ENCODE data around the gene AKAP13. TPM values are rescaled to one million over a fixed set of nuclear protein-coding genes. Genes with fewer than 3 reads are reported as not detected.
"Not testable (repeated sequence)": the region's sequence is repeated elsewhere in the genome, so short reads cannot be mapped to it uniquely, and the experiment has no call there.

Gene AKAP13
- total RNA-seq, 1 donor from 2014 or later: 450 TPM

DNA sequence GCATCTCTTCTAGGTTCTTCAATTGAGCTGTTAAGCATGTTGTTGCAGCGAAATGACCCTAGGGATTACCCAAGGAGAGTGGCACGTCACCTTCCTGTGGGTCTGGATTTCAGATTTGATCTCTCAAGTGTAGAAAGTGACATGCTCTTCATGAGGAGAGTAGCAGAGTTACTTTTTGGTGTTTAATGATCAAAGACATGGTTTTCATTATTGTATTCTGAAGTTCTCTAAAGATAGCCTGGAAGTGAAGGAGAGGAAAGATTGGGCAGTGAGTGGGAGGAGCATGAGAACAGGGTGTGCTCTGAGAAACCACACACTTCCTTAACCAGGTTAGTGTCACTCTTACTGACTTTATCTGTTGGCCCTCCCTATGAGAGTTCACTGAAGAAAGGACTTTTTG, 153.6 kb downstream of the AKAP13 start:
- Histone ChIP-seq H3K9me3 (no peaks in the 10 kb centered on the region), H3K4me1 (peaks cover 56% of the 10 kb centered on the region), H3K27me3 (no peaks in the 10 kb centered on the region), H3K4me3 (no peak overlapping the region), H3K36me3 (peaks cover 10% of the 10 kb centered on the region), H3K27ac (peak overlapping the region; percentile 72)
- ATAC-seq (peak; percentile 89), DNase-seq (no peak)
- intact Hi-C loops (cut with DNase I): no loop called here
- TF ChIP-seq, protein P1, sequence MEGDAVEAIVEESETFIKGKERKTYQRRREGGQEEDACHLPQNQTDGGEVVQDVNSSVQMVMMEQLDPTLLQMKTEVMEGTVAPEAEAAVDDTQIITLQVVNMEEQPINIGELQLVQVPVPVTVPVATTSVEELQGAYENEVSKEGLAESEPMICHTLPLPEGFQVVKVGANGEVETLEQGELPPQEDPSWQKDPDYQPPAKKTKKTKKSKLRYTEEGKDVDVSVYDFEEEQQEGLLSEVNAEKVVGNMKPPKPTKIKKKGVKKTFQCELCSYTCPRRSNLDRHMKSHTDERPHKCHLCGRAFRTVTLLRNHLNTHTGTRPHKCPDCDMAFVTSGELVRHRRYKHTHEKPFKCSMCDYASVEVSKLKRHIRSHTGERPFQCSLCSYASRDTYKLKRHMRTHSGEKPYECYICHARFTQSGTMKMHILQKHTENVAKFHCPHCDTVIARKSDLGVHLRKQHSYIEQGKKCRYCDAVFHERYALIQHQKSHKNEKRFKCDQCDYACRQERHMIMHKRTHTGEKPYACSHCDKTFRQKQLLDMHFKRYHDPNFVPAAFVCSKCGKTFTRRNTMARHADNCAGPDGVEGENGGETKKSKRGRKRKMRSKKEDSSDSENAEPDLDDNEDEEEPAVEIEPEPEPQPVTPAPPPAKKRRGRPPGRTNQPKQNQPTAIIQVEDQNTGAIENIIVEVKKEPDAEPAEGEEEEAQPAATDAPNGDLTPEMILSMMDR (IDR thresholded peaks at IDR 0.05): no peak

DNA sequence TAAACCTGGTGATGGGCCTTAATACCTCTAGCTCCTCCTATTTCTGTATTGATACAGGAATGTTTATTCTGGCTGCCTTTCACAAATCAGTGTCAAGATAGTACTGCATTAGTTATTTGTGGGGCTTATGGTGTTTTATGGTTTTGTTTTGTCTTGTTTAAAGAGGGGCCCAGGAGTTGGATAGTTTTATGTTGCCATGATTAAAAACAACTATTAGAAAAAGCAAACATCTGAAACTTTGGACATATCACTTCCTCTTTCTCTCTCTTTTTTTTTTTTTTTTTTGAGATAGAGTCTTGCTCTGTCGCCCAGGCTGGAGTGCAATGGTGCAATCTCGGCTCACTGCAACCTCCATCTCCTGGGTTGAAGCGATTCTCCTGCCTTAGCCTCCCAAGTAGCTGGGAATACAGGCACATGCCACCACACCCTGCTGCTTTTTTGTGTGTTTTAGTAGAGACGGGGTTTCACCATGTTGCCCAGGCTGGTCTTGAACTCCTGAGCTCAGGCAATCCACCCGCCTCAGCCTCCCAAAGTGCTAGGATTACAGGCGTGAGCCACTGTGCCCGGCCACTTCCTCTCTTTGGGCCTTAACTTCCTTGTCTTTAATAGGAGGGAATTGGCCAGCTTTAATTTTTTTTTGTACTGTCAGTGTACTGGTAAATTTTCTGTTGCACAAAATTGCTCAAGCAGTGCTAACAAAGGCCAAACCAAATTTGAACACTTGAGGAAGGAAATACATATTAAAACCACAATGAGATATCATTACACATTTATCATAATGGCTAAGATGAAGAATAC, 155.3 kb downstream of the AKAP13 start:
- intact Hi-C loops (cut with DNase I); H3K9me3 ChIP-seq; H3K4me3 ChIP-seq; H3K27me3 ChIP-seq: not testable (repeated sequence)
- H3K4me1 ChIP-seq: peaks cover 56% of the 10 kb centered on the region
- H3K36me3 ChIP-seq: peaks cover 10% of the 10 kb centered on the region
- ATAC-seq: peak; percentile 73
- peak; percentile 77 for DNase-seq
- H3K27ac ChIP-seq: peak overlapping the region; percentile 72

DNA sequence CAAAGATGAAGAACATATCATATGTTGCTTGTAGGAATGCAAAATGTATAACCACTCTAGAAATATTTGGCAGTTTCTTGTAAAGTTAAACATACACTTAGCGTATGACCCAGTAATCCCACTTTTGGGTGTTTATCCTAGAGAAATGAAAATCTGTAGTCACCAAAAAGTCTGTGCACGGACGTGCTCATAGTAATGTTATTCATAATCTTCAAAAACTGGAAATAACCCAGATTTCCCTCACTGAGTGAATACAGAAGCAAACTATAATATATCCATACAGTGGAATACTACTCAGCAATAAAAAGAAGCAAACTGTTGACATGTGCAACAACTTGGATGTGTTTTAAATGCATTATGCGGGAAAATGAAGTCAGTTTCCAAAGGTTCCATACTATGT, 155.9 kb downstream of the AKAP13 start:
- DNase-seq (no peak), ATAC-seq (no peak)
- Histone ChIP-seq H3K9me3 (no peaks in the 10 kb centered on the region), H3K27me3 (no peaks in the 10 kb centered on the region), H3K4me1 (peaks cover 60% of the 10 kb centered on the region), H3K27ac (peak overlapping the region; percentile 72), H3K36me3 (peaks cover 10% of the 10 kb centered on the region), H3K4me3 (no peak overlapping the region)
- intact Hi-C loops (cut with DNase I): no loop called here
- TF ChIP-seq, protein P1 (IDR thresholded peaks at IDR 0.05): no peak

DNA sequence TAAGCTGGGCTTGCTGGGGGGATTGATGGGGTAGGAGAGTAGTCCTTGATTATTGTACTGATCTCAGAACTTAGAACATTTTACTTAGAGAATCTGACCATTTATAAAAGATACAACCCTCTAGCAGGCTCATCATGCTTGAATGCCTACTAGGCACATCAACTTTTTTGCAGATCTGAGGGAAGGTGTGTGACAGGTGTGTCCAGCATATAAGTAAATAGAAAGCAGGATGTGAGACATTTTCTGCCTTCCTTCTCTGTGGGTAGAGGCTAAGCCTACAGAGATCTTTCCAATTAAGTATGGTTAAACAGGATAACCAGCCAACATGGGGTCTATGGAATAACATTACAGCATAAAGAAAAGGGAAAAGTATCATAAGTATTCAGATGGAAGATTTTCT, 159.1 kb downstream of the AKAP13 start:
- H3K4me1 ChIP-seq: peaks cover 64% of the 10 kb centered on the region
- ATAC-seq (no peak), DNase-seq (no peak)
- peaks cover 6% of the 10 kb centered on the region for H3K36me3 ChIP-seq
- TF ChIP-seq, protein P1 (IDR thresholded peaks at IDR 0.05): no peak
- no peak overlapping the region for H3K4me3 ChIP-seq
- H3K27ac ChIP-seq: no peak overlapping the region
- no peaks in the 10 kb centered on the region for H3K27me3 ChIP-seq
- no peaks in the 10 kb centered on the region for H3K9me3 ChIP-seq
- intact Hi-C loops (cut with DNase I): no loop called here

DNA sequence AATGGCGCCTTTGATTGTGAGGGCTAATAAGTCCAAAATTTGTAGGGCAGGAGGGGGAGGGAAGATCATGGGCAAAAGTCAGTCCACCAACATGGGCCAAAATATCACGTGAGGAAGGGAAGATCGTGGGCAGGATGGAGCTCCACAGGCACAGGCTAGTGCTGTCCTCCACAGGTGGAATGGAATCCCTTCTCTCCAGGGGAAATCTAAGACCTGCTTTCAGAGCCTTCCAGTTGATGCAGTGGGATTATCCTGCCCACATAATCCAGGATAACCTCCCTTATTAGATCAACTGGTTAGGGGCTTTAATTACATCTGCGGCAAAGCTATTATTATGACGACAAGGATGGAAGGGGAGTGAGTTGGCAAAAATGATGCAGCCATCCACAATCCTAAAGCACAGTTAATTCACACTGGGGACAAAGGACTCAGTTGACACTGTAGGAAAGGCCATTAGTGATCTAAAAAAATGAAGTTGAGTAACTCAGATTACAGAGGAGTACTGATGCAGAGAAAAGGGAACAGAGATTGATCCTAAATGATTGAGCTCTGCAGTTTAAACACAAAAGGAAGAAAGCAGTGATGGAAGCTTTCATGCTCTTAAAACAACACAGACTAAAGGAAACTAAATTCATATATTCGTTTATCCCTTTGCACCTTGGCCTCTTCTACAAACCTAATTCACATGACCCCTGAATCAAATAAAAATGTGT, 159.8 kb downstream of the AKAP13 start:
- ATAC-seq: no peak
- Histone ChIP-seq H3K27ac (no peak overlapping the region), H3K9me3 (no peaks in the 10 kb centered on the region), H3K4me3 (no peak overlapping the region), H3K36me3 (no peaks in the 10 kb centered on the region), H3K4me1 (peaks cover 62% of the 10 kb centered on the region), H3K27me3 (no peaks in the 10 kb centered on the region)
- no peak for DNase-seq
- intact Hi-C loops (cut with DNase I): no loop called here
- TF ChIP-seq, protein P1 (IDR thresholded peaks at IDR 0.05): no peak

DNA sequence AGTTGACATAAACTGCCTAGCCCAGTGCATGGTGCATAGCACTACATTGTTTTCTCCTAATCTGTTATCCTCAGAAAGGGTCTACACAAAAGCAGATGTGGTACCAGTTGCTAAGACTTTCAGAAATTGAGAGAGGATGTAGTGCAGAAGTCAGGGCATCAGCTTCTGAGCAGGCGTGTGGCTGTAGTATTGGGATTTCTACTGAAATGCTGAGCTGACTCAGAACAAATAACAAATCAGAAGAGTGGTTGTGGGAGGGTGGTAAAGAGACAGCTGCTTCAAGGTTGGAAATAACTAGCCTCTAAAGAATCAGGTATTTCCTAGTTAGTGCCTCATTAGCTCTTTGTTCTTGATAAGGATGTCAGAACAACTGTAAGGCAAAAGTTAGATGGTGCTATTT, 161.3 kb downstream of the AKAP13 start:
- TF ChIP-seq, protein P1 (IDR thresholded peaks at IDR 0.05): no peak
- H3K4me3 ChIP-seq: no peak overlapping the region
- peak overlapping the region; percentile 5 for H3K27ac ChIP-seq
- intact Hi-C loops (cut with DNase I): no loop called here
- ATAC-seq: no peak
- no peak for DNase-seq
- no peaks in the 10 kb centered on the region for H3K27me3 ChIP-seq
- H3K4me1 ChIP-seq: peaks cover 57% of the 10 kb centered on the region
- H3K9me3 ChIP-seq: no peaks in the 10 kb centered on the region
- no peaks in the 10 kb centered on the region for H3K36me3 ChIP-seq
